Neural cell (in vitro differentiated cells): ENCODE measurements around the gene FHIT.

Experiments used
- EZH2 ChIP-seq: fragments of 200-600, 300-800 bp; shearing (Covaris generic), sonication (generic); IDR thresholded peaks from 2 replicates; pipeline ENCODE4 v1.6.1; 2014; ENCODE audit warnings: antibody characterized with exemption, low read length, borderline replicate concordance, mild to moderate bottlenecking; ENCODE audit not compliant: insufficient read depth, poor library complexity, severe bottlenecking
- TF ChIP-seq, protein P1 (sequence below): fragments of 450-650 bp; IDR thresholded peaks from 2 replicates; pipeline ENCODE4 v1.5.1; 2014; ENCODE audit warnings: antibody characterized with exemption, mild to moderate bottlenecking, moderate library complexity; ENCODE audit not compliant: poor library complexity, severe bottlenecking

DNA sequence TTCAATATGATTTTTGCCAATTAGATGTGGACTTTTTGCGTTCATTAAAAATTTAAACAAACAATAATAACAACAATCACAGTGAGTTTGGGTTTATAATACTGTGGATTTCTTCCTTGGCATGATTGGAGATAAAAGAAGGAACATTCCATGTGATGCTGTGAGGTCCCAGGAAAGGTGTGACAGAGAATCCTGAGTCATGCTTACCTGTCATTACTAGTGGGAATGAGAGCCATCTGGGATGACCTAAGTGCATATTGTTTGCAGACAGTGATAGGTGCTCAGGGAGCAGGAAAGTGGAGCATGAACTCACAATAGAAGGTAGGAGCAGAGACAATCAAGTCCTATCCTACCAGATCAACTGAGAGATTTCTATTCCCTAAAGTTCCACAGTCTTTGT, 1434.9 kb downstream of the FHIT start:
- TF ChIP-seq, protein P1, sequence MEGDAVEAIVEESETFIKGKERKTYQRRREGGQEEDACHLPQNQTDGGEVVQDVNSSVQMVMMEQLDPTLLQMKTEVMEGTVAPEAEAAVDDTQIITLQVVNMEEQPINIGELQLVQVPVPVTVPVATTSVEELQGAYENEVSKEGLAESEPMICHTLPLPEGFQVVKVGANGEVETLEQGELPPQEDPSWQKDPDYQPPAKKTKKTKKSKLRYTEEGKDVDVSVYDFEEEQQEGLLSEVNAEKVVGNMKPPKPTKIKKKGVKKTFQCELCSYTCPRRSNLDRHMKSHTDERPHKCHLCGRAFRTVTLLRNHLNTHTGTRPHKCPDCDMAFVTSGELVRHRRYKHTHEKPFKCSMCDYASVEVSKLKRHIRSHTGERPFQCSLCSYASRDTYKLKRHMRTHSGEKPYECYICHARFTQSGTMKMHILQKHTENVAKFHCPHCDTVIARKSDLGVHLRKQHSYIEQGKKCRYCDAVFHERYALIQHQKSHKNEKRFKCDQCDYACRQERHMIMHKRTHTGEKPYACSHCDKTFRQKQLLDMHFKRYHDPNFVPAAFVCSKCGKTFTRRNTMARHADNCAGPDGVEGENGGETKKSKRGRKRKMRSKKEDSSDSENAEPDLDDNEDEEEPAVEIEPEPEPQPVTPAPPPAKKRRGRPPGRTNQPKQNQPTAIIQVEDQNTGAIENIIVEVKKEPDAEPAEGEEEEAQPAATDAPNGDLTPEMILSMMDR, result no peak
- TF ChIP-seq EZH2, result no peak
